Adrenal gland (tissue), 5 donors: Measurements from ENCODE around the gene ZRSR2.

Experiments used
- POLR2A ChIP-seq, 2 donors: fragments of 450-650 bp; IDR thresholded peaks; one replicate each; pipeline ENCODE4 v1.6.1; 2017; ENCODE audit warnings: antibody characterized with exemption in 2 of 2, mild to moderate bottlenecking in 2 of 2, moderate library complexity in 1 of 2
- TF ChIP-seq, protein P1 (sequence below), 6 experiments: fragments of 450-650 bp in 4 of 6; fragments of 200-600 bp in 2 of 6; sonication (generic) in 1 of 6; IDR thresholded peaks; 1 replicate in 5 of 6; 2 replicates in 1 of 6; pipeline versions ENCODE4 v1.5.1 to v1.8.0; 2016 to 2021; ENCODE audit warnings: antibody characterized with exemption in 6 of 6, mild to moderate bottlenecking in 2 of 6, moderate library complexity in 1 of 6
- donor health status: DM: no; HTN: no; CAD: no.

DNA sequence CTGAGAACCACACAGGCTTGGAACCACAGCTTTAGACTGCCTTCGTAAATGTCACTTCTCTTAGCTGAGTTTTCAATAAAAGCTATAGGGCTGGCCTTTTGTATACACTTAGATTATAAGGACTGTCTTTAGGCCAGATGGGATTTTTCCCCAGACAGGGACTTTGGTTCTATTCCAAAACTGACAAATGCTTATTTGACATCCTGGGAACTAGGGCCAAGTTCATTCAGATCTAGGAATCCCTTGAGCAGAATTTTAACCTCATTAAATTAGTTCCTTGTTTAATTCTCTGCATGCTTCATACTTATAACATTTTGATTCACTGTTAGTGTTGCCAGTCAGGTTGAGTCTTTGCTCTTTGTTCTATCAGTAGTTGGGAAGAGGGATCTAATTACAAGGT lies 23.1 kb downstream of the ZRSR2 start:
- no peak for TF ChIP-seq POLR2A (IDR thresholded peaks at IDR 0.05)
- TF ChIP-seq, protein P1, sequence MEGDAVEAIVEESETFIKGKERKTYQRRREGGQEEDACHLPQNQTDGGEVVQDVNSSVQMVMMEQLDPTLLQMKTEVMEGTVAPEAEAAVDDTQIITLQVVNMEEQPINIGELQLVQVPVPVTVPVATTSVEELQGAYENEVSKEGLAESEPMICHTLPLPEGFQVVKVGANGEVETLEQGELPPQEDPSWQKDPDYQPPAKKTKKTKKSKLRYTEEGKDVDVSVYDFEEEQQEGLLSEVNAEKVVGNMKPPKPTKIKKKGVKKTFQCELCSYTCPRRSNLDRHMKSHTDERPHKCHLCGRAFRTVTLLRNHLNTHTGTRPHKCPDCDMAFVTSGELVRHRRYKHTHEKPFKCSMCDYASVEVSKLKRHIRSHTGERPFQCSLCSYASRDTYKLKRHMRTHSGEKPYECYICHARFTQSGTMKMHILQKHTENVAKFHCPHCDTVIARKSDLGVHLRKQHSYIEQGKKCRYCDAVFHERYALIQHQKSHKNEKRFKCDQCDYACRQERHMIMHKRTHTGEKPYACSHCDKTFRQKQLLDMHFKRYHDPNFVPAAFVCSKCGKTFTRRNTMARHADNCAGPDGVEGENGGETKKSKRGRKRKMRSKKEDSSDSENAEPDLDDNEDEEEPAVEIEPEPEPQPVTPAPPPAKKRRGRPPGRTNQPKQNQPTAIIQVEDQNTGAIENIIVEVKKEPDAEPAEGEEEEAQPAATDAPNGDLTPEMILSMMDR (IDR thresholded peaks at IDR 0.05) = no peak
